ENCODE measurements around the gene ARL6. TPM values are rescaled to one million over a fixed set of nuclear protein-coding genes. Genes with fewer than 3 reads are reported as not detected.

Gene ARL6
- 10 to 100 TPM in 1 of 2 donors, 1 to 10 TPM in 1; 4.9 to 10.9 TPM for total RNA-seq

GRCh38 chr3:97764407-97765238, at the start of gene ARL6:
Gene ARL6, plus strand, starts transcription at chr3:97764758. Its CDS starts 3,350 bp downstream, at chr3:97768108.
- peaks cover 1 to 2% of the 10 kb centered on the region in 2 donors for H3K27me3 Mint-ChIP-seq
- peak within 1 kb of the TSS; percentile 98 for H3K4me3 Mint-ChIP-seq
- H3K27ac Mint-ChIP-seq = peak within 1 kb of the TSS; percentile 87 to 95
- ATAC-seq (peak; percentile 95), DNase-seq (ENCODE audit: low spot score) (peak; percentile 78)
- H3K4me1 Mint-ChIP-seq (ENCODE audit: low read depth in 2 of 2) = peaks cover 13 to 16% of the 10 kb centered on the region in 2 donors
- H3K36me3 Mint-ChIP-seq = peaks cover 1% of the 10 kb centered on the region
- no peaks in the 10 kb centered on the region for H3K9me3 Mint-ChIP-seq

GRCh38 chr3:97719156-97719821, 45.3 kb upstream of the ARL6 start:
- H3K27me3 Mint-ChIP-seq = no peaks in the 10 kb centered on the region
- H3K27ac Mint-ChIP-seq = no peak overlapping the region
- no peak overlapping the region for H3K4me3 Mint-ChIP-seq
- ATAC-seq (peak; percentile 53 to 76), DNase-seq (ENCODE audit: low spot score) (peak; percentile 79)
- H3K4me1 Mint-ChIP-seq (ENCODE audit: low read depth in 2 of 2) = no peaks in the 10 kb centered on the region
- no peaks in the 10 kb centered on the region for H3K36me3 Mint-ChIP-seq
- no peaks in the 10 kb centered on the region for H3K9me3 Mint-ChIP-seq

- no peaks in the 10 kb centered on the region for H3K9me3 Mint-ChIP-seq
- DNase-seq (ENCODE audit: low spot score) = no peak
- H3K4me3 Mint-ChIP-seq = no peak overlapping the region
- no peak for ATAC-seq
- H3K27me3 Mint-ChIP-seq = no peaks in the 10 kb centered on the region
- H3K36me3 Mint-ChIP-seq = no peaks in the 10 kb centered on the region
- no peak overlapping the region for H3K27ac Mint-ChIP-seq
- H3K4me1 Mint-ChIP-seq (ENCODE audit: low read depth in 2 of 2) = no peaks in the 10 kb centered on the region
These were observed 44.1 kb upstream of the ARL6 start for GRCh38 chr3:97720417-97720816.

- no peak for ATAC-seq
- Mint-ChIP-seq H3K27me3 (no peaks in the 10 kb centered on the region), H3K9me3 (no peaks in the 10 kb centered on the region), H3K4me3 (no peak overlapping the region), H3K4me1 (ENCODE audit: low read depth in 2 of 2) (no peaks in the 10 kb centered on the region), H3K36me3 (no peaks in the 10 kb centered on the region), H3K27ac (no peak overlapping the region)
- DNase-seq (ENCODE audit: low spot score) = no peak
These were observed 43.1 kb upstream of the ARL6 start for GRCh38 chr3:97721446-97721845.

- Mint-ChIP-seq H3K27me3 (peaks cover 21 to 45% of the 10 kb centered on the region in 2 donors), H3K36me3 (no peaks in the 10 kb centered on the region), H3K9me3 (no peaks in the 10 kb centered on the region), H3K4me1 (ENCODE audit: low read depth in 2 of 2) (no peaks in the 10 kb centered on the region), H3K27ac (no peak overlapping the region), H3K4me3 (no peak overlapping the region)
- no peak for DNase-seq (ENCODE audit: low spot score)
- no peak for ATAC-seq
These were observed 27.6 kb upstream of the ARL6 start for GRCh38 chr3:97736928-97737327.

GRCh38 chr3:97738761-97739160, 25.8 kb upstream of the ARL6 start:
- no peaks in the 10 kb centered on the region for H3K4me1 Mint-ChIP-seq (ENCODE audit: low read depth in 2 of 2)
- no peak overlapping the region for H3K27ac Mint-ChIP-seq
- no peak overlapping the region for H3K4me3 Mint-ChIP-seq
- no peaks in the 10 kb centered on the region for H3K36me3 Mint-ChIP-seq
- H3K9me3 Mint-ChIP-seq = no peaks in the 10 kb centered on the region
- ATAC-seq = no peak
- H3K27me3 Mint-ChIP-seq = peaks cover 17 to 38% of the 10 kb centered on the region in 2 donors
- no peak for DNase-seq (ENCODE audit: low spot score)

- Mint-ChIP-seq H3K4me3 (no peak overlapping the region), H3K36me3 (no peaks in the 10 kb centered on the region), H3K9me3 (no peaks in the 10 kb centered on the region), H3K27me3 (peaks cover 16 to 29% of the 10 kb centered on the region in 2 donors), H3K4me1 (ENCODE audit: low read depth in 2 of 2) (no peaks in the 10 kb centered on the region), H3K27ac (no peak overlapping the region)
- ATAC-seq (no peak), DNase-seq (ENCODE audit: low spot score) (no peak)
These were observed 22.5 kb upstream of the ARL6 start for GRCh38 chr3:97742036-97742435.

- H3K27ac Mint-ChIP-seq = no peak overlapping the region
- no peak overlapping the region for H3K4me3 Mint-ChIP-seq
- no peaks in the 10 kb centered on the region for H3K9me3 Mint-ChIP-seq
- no peaks in the 10 kb centered on the region for H3K4me1 Mint-ChIP-seq (ENCODE audit: low read depth in 2 of 2)
- peaks cover 16 to 27% of the 10 kb centered on the region in 2 donors for H3K27me3 Mint-ChIP-seq
- H3K36me3 Mint-ChIP-seq = no peaks in the 10 kb centered on the region
- no peak for ATAC-seq
- DNase-seq (ENCODE audit: low spot score) = no peak
These were observed 20.3 kb upstream of the ARL6 start for GRCh38 chr3:97744289-97744688.

- DNase-seq (ENCODE audit: low spot score) (no peak), ATAC-seq (no peak)
- peak overlapping the region; percentile 87 to 95 for H3K27ac Mint-ChIP-seq
- peaks cover 8 to 10% of the 10 kb centered on the region in 2 donors for H3K27me3 Mint-ChIP-seq
- H3K9me3 Mint-ChIP-seq = no peaks in the 10 kb centered on the region
- H3K4me1 Mint-ChIP-seq (ENCODE audit: low read depth in 2 of 2) = peaks cover 13 to 16% of the 10 kb centered on the region in 2 donors
- peak overlapping the region; percentile 98 for H3K4me3 Mint-ChIP-seq
- H3K36me3 Mint-ChIP-seq = no peaks in the 10 kb centered on the region
These were observed 762 bp upstream of the ARL6 start for GRCh38 chr3:97763586-97764406.

- H3K27ac Mint-ChIP-seq = no peak overlapping the region
- no peak for ATAC-seq
These were observed 778 bp downstream of the ARL6 start for GRCh38 chr3:97765336-97765735.

GRCh38 chr3:97772926-97773325, 8.4 kb downstream of the ARL6 start:
- H3K4me1 Mint-ChIP-seq (ENCODE audit: low read depth in 2 of 2) = no peaks in the 10 kb centered on the region
- peaks cover 12% of the 10 kb centered on the region for H3K36me3 Mint-ChIP-seq
- H3K27ac Mint-ChIP-seq = no peak overlapping the region
- ATAC-seq = no peak
- no peaks in the 10 kb centered on the region for H3K27me3 Mint-ChIP-seq
- DNase-seq (ENCODE audit: low spot score) = no peak
- no peak overlapping the region for H3K4me3 Mint-ChIP-seq
- no peaks in the 10 kb centered on the region for H3K9me3 Mint-ChIP-seq

More at GRCh38 chr3:97765336-97765735, 778 bp downstream of the ARL6 start:
- Mint-ChIP-seq H3K4me3 (peak overlapping the region; percentile 98), H3K4me1 (ENCODE audit: low read depth in 2 of 2) (peaks cover 13 to 16% of the 10 kb centered on the region in 2 donors), H3K27me3 (peaks cover 0 to 2% of the 10 kb centered on the region in 2 donors), H3K36me3 (peaks cover 8% of the 10 kb centered on the region), H3K9me3 (no peaks in the 10 kb centered on the region)
- DNase-seq (ENCODE audit: low spot score) = no peak

- Mint-ChIP-seq H3K36me3 (no peaks in the 10 kb centered on the region), H3K4me3 (no peak overlapping the region), H3K27ac (no peak overlapping the region), H3K4me1 (ENCODE audit: low read depth in 2 of 2) (no peaks in the 10 kb centered on the region), H3K27me3 (no peaks in the 10 kb centered on the region), H3K9me3 (no peaks in the 10 kb centered on the region)
- DNase-seq (ENCODE audit: low spot score) (no peak), ATAC-seq (no peak)
These were observed 13.6 kb downstream of the ARL6 start for GRCh38 chr3:97778152-97778551.

- Mint-ChIP-seq H3K36me3 (no peaks in the 10 kb centered on the region), H3K9me3 (no peaks in the 10 kb centered on the region), H3K4me1 (ENCODE audit: low read depth in 2 of 2) (no peaks in the 10 kb centered on the region), H3K27me3 (no peaks in the 10 kb centered on the region), H3K27ac (no peak overlapping the region), H3K4me3 (no peak overlapping the region)
- DNase-seq (ENCODE audit: low spot score) = no peak
- ATAC-seq = no peak
These were observed 29.0 kb downstream of the ARL6 start for GRCh38 chr3:97793420-97794019.
